Lower lobe of right lung (tissue), 2 donors: ENCODE results near the gene DSG4. TPM values are rescaled to one million over a fixed set of nuclear protein-coding genes. Genes with fewer than 3 reads are reported as not detected.

Source experiments
- ATAC-seq, 2 donors: fragments of 200-7000 bp; cut with Tn5 transposase; one replicate each; pipeline ENCODE4 v1.9.1; 2020 to 2022; ENCODE audit warnings: mild to moderate bottlenecking in 2 of 2, moderate library complexity in 2 of 2
- DNase-seq: peaks from one replicate; pipeline ENCODE4 v3.0.0-alpha.2; 2020
- H3K27ac ChIP-seq: fragments of 200-600 bp; one replicate; pipeline ENCODE4 v1.8.0; 2022
- H3K27me3 ChIP-seq: fragments of 200-600 bp; one replicate; pipeline ENCODE4 v1.8.0; 2022; ENCODE audit warnings: low read depth
- H3K36me3 ChIP-seq: fragments of 200-600 bp; one replicate; pipeline ENCODE4 v1.8.0; 2022; ENCODE audit warnings: mild to moderate bottlenecking
- H3K4me1 ChIP-seq: fragments of 200-600 bp; one replicate; pipeline ENCODE4 v1.8.0; 2022
- H3K4me3 ChIP-seq: fragments of 200-600 bp; one replicate; pipeline ENCODE4 v1.8.0; 2022; ENCODE audit warnings: mild to moderate bottlenecking
- H3K9me3 ChIP-seq: fragments of 200-600 bp; one replicate; pipeline ENCODE4 v1.8.0; 2022
- intact Hi-C: fragments of 100-400 bp; cut with DNase I; formaldehyde crosslinking; loops from one replicate; pipeline ENCODE4 v1.11.0; 2022
- total RNA-seq: library from RNA; stranded (reverse); fragmentation: NEBNext Ultra II Directional; extraction: Animal tissue kit (Norgen Biotek cat#: 25700); gene quantifications from one replicate; pipeline ENCODE4 v1.2.1, GENCODE V29; 2021
- TF ChIP-seq, protein P1 (sequence below): fragments of 200-600 bp; IDR thresholded peaks from one replicate; pipeline ENCODE4 v1.8.0; 2022; ENCODE audit warnings: antibody characterized with exemption, mild to moderate bottlenecking
- donor health status: DM: no; HTN: yes; CAD: no; lungs with severe emphysema.

Gene DSG4
- total RNA-seq, 1 donor from 2014 or later: not detected

DNA sequence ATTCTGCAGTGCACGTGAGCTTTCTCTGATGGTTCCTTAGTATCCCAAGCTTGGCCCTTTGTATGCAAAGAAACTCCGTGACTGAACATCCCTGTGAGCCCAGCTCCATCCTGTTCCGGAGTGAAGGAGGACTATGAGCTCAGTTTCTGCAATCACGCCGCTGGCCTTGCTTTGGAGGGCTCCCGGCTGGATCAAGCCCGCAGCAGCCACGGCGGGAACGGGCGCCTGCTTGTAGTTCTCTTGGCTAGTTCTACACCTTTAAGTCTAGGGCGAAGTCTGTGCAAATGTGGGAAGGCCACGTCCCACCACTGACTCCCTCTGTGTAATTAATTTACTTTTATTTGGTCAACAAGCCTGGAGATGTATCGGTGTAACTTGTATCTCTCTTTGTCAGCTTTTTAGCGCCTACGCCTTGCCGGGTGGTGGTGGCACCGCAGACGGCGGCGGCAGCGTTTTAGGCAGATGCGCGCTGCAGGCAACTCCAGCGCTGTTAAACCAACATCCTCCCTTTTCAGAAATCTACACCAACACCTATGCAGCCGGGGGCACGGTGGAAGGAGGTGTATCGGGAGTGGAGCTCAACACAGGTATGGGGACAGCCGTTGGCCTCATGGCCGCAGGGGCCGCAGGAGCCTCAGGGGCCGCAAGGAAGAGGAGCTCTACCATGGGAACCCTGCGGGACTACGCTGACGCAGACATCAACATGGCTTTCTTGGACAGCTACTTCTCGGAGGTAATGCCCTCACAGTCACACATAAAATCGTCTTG lies 34.3 kb downstream of the DSG4 start:
- DNase-seq: no peak
- ATAC-seq: no peak
- Histone ChIP-seq H3K27ac (no peak overlapping the region), H3K36me3 (no peaks in the 10 kb centered on the region), H3K4me1 (no peaks in the 10 kb centered on the region), H3K9me3 (no peaks in the 10 kb centered on the region), H3K27me3 (no peaks in the 10 kb centered on the region), H3K4me3 (no peak overlapping the region)
- intact Hi-C loops: no loop called here
- TF ChIP-seq, protein P1, sequence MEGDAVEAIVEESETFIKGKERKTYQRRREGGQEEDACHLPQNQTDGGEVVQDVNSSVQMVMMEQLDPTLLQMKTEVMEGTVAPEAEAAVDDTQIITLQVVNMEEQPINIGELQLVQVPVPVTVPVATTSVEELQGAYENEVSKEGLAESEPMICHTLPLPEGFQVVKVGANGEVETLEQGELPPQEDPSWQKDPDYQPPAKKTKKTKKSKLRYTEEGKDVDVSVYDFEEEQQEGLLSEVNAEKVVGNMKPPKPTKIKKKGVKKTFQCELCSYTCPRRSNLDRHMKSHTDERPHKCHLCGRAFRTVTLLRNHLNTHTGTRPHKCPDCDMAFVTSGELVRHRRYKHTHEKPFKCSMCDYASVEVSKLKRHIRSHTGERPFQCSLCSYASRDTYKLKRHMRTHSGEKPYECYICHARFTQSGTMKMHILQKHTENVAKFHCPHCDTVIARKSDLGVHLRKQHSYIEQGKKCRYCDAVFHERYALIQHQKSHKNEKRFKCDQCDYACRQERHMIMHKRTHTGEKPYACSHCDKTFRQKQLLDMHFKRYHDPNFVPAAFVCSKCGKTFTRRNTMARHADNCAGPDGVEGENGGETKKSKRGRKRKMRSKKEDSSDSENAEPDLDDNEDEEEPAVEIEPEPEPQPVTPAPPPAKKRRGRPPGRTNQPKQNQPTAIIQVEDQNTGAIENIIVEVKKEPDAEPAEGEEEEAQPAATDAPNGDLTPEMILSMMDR: no peak

DNA sequence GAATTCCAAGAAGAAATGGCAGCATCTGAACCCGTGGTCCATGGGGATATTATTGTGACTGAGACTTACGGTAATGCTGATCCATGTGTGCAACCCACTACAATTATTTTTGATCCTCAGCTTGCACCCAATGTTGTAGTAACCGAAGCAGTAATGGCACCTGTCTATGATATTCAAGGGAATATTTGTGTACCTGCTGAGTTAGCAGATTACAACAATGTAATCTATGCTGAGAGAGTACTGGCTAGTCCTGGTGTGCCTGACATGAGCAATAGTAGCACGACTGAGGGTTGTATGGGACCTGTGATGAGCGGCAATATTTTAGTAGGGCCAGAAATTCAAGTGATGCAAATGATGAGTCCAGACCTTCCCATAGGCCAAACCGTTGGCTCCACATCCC lies 36.6 kb downstream of the DSG4 start:
- H3K36me3 ChIP-seq: no peaks in the 10 kb centered on the region
- H3K4me3 ChIP-seq: no peak overlapping the region
- no peaks in the 10 kb centered on the region for H3K4me1 ChIP-seq
- intact Hi-C loops: no loop called here
- ATAC-seq (no peak), DNase-seq (no peak)
- no peaks in the 10 kb centered on the region for H3K9me3 ChIP-seq
- no peaks in the 10 kb centered on the region for H3K27me3 ChIP-seq
- no peak overlapping the region for H3K27ac ChIP-seq
- TF ChIP-seq, protein P1: no peak

DNA sequence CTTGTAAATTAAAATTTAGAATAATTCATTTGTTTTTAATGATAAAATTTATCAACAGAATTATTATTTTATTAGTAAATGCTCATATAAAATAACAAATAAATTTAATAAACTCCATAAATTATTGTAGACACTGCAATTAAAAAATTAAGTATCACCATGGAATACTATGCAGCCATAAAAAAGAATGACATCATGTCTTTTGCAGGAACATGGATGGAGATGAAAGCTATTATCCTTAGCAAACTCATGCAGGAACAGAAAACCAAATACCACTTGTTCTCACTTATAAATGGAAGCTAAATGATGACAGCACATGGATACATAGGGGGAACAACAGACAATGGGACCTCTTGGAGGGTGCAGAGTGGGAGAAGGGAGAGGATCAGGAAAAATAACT lies 41.3 kb downstream of the DSG4 start:
- Histone ChIP-seq H3K36me3 (no peaks in the 10 kb centered on the region), H3K4me3 (no peak overlapping the region), H3K9me3 (no peaks in the 10 kb centered on the region), H3K27ac (no peak overlapping the region), H3K27me3 (no peaks in the 10 kb centered on the region), H3K4me1 (no peaks in the 10 kb centered on the region)
- ATAC-seq: no peak
- TF ChIP-seq, protein P1: no peak
- intact Hi-C loops: no loop called here
- no peak for DNase-seq

DNA sequence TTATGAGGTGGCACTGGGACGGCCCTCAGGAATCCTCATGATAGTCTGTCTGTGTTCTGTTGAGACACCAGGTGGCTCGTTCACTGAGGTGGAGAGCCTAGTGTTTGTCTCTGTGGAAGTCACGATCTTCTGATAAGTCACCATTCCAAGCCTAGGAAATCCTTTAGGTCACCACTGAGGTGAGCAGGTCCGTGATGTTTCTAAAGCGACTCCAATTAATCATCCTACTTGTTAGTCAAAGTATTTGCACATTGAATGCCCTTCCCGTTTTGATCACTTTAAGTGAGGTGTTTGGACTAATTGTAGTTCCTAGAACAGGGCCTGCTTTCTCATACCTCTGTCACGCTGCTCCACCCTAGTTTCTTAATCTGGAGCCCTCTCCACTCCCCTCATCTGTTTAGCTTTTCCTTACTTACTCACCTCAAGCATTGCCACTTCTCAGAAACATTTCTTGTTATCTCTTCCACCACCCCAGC lies 42.9 kb downstream of the DSG4 start:
- no peaks in the 10 kb centered on the region for H3K36me3 ChIP-seq
- H3K27ac ChIP-seq: no peak overlapping the region
- no peaks in the 10 kb centered on the region for H3K4me1 ChIP-seq
- no peaks in the 10 kb centered on the region for H3K27me3 ChIP-seq
- intact Hi-C loops: no loop called here
- H3K4me3 ChIP-seq: no peak overlapping the region
- H3K9me3 ChIP-seq: no peaks in the 10 kb centered on the region
- no peak for DNase-seq
- TF ChIP-seq, protein P1: no peak
- peak in 1 of 2 donors; percentile 59 for ATAC-seq

DNA sequence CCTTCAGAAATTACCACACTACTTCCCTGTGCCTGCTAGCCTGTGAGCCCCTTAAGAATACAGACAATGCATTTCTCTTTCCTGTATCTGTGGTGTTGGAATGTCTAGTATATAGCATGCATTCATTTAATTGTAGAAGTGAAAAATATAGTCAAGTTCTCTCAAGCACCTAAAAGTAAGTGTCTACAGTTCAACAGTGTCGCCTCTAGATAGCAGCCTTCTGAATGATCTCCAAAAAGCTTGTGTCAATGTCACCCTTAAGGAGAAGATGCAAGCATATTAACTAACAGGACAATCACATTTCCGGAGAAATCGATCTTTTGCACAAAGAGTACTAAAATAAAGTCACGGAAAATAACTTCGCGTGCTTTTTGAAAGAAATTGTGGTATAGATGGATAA lies 43.5 kb downstream of the DSG4 start:
- intact Hi-C loops: no loop called here
- Histone ChIP-seq H3K27me3 (no peaks in the 10 kb centered on the region), H3K4me1 (no peaks in the 10 kb centered on the region), H3K27ac (no peak overlapping the region), H3K36me3 (no peaks in the 10 kb centered on the region), H3K9me3 (no peaks in the 10 kb centered on the region), H3K4me3 (no peak overlapping the region)
- DNase-seq (no peak), ATAC-seq (no peak)
- TF ChIP-seq, protein P1: no peak
